Measurements from ENCODE around the gene CFAP61. TPM values are rescaled to one million over a fixed set of nuclear protein-coding genes. Genes with fewer than 3 reads are reported as not detected.
A peak's percentile ranks its signal among the peaks of the same experiment; 100 is the strongest.

Gene CFAP61
- total and polyA plus RNA-seq, 7 experiments from 2014 or later: not detected

GRCh38 chr20:20039752-20040387 is 12.5 kb upstream of the CFAP61 start:
- Histone ChIP-seq H3K27ac (ENCODE audit: low read depth, low read length) (no peak overlapping the region), H3K27me3 (ENCODE audit: control insufficient read depth in 2 of 2, insufficient read depth in 2 of 2, low read length in 2 of 2) (no peaks in the 10 kb centered on the region), H3K4me1 (ENCODE audit: control insufficient read depth in 2 of 2, insufficient read depth in 2 of 2, low read length in 2 of 2) (no peaks in the 10 kb centered on the region), H3K4me3 (ENCODE audit: low read length) (no peak overlapping the region), H3K9me3 (ENCODE audit: control insufficient read depth in 2 of 3, low read length in 3 of 3) (no peaks in the 10 kb centered on the region), H3K36me3 (ENCODE audit: control insufficient read depth in 2 of 3, insufficient read depth in 3 of 3, low read length in 3 of 3) (peaks cover 43 to 98% (median 55%) of the 10 kb centered on the region in 3 experiments)
- no peak overlapping the region for H3K4me3 Mint-ChIP-seq
- ATAC-seq (no peak), DNase-seq (no peak)
- POLR2A ChIA-PET: no interaction called here
- H3K4me1 Mint-ChIP-seq: peaks cover 0 to 16% (median 0%) of the 10 kb centered on the region in 7 donors
- H3K27me3 Mint-ChIP-seq: no peaks in the 10 kb centered on the region
- no peaks in the 10 kb centered on the region for H3K9me3 Mint-ChIP-seq
- H3K36me3 Mint-ChIP-seq: peaks cover 23 to 73% (median 34%) of the 10 kb centered on the region in 5 donors
- CTCF ChIA-PET: no interaction called here
- intact Hi-C loops (cut with micrococcal nuclease): no loop called here
- peak overlapping the region in 1 of 9 donors; percentile 5 for H3K27ac Mint-ChIP-seq

- no peaks in the 10 kb centered on the region for H3K27me3 ChIP-seq (ENCODE audit: control insufficient read depth in 2 of 2, insufficient read depth in 2 of 2, low read length in 2 of 2)
- peaks cover 16 to 42% (median 31%) of the 10 kb centered on the region in 7 donors for H3K4me1 Mint-ChIP-seq
- POLR2A ChIA-PET: interaction anchor here (0.7 to 2.5 kb wide), 6 partner anchors 8 to 1545 kb away, joined by 3 to 31 read pairs (median 5); partner anchors contain the start of genes NAA20 and SEC23B
- peak overlapping the region; percentile 93 for H3K27ac ChIP-seq (ENCODE audit: low read depth, low read length)
- H3K27ac Mint-ChIP-seq: peak overlapping the region; percentile 94 to 100 (median 98)
- H3K4me3 ChIP-seq (ENCODE audit: low read length): peak overlapping the region; percentile 99
- H3K36me3 Mint-ChIP-seq: peaks cover 15 to 30% (median 19%) of the 10 kb centered on the region in 5 donors
- intact Hi-C loops (cut with micrococcal nuclease): loop anchor here (1.0 to 5.0 kb wide), 12 partner anchors 29 to 1913 kb away; partner anchors contain the start of genes DZANK1 (in 2 of the 2), NAA20 (in 2 of the 2), POLR3F (in 2 of the 2) and RALGAPA2 (in 1 of the 2)
- DNase-seq (no peak), ATAC-seq (peak; percentile 14)
- H3K4me1 ChIP-seq (ENCODE audit: control insufficient read depth in 2 of 2, insufficient read depth in 2 of 2, low read length in 2 of 2): peaks cover 0 to 16% of the 10 kb centered on the region in 2 donors
- no peaks in the 10 kb centered on the region for H3K9me3 Mint-ChIP-seq
- CTCF ChIA-PET: interaction anchor here (3.2 kb wide), 1 partner anchor 35 kb away, joined by 29 read pairs; the partner anchor contains the start of gene NAA20
- H3K27me3 Mint-ChIP-seq: peaks cover 0 to 6% (median 0%) of the 10 kb centered on the region in 5 donors
- peaks cover 17 to 42% (median 24%) of the 10 kb centered on the region in 3 experiments for H3K36me3 ChIP-seq (ENCODE audit: control insufficient read depth in 2 of 3, insufficient read depth in 3 of 3, low read length in 3 of 3)
- peak overlapping the region; percentile 94 to 100 (median 99) for H3K4me3 Mint-ChIP-seq
- no peaks in the 10 kb centered on the region for H3K9me3 ChIP-seq (ENCODE audit: control insufficient read depth in 2 of 3, low read length in 3 of 3)
Measured at GRCh38 chr20:20051767-20052073, 612 bp upstream of the CFAP61 start.

GRCh38 chr20:20060234-20060998 is 8.1 kb downstream of the CFAP61 start:
- Mint-ChIP-seq H3K36me3 (no peaks in the 10 kb centered on the region), H3K9me3 (no peaks in the 10 kb centered on the region), H3K27ac (no peak overlapping the region), H3K27me3 (peaks cover 16 to 40% (median 24%) of the 10 kb centered on the region in 5 donors), H3K4me1 (no peaks in the 10 kb centered on the region), H3K4me3 (no peak overlapping the region)
- ATAC-seq (peak; percentile 26), DNase-seq (no peak)
- Histone ChIP-seq H3K27me3 (ENCODE audit: control insufficient read depth in 2 of 2, insufficient read depth in 2 of 2, low read length in 2 of 2) (no peaks in the 10 kb centered on the region), H3K27ac (ENCODE audit: low read depth, low read length) (no peak overlapping the region), H3K4me1 (ENCODE audit: control insufficient read depth in 2 of 2, insufficient read depth in 2 of 2, low read length in 2 of 2) (no peaks in the 10 kb centered on the region), H3K4me3 (ENCODE audit: low read length) (no peak overlapping the region), H3K36me3 (ENCODE audit: control insufficient read depth in 2 of 3, insufficient read depth in 3 of 3, low read length in 3 of 3) (no peaks in the 10 kb centered on the region), H3K9me3 (ENCODE audit: control insufficient read depth in 2 of 3, low read length in 3 of 3) (no peaks in the 10 kb centered on the region)
- POLR2A ChIA-PET: no interaction called here
- CTCF ChIA-PET: interaction anchor here (1.0 kb wide), 1 partner anchor 11 kb away, joined by 3 read pairs; no protein-coding TSS in a partner anchor
- intact Hi-C loops (cut with micrococcal nuclease): no loop called here

- CTCF ChIA-PET: no interaction called here
- no peak overlapping the region for H3K27ac ChIP-seq (ENCODE audit: low read depth, low read length)
- no peak overlapping the region for H3K27ac Mint-ChIP-seq
Measured at GRCh38 chr20:20063941-20064702, 11.8 kb downstream of the CFAP61 start.

GRCh38 chr20:20065361-20065760 is 13.0 kb downstream of the CFAP61 start:
- no peaks in the 10 kb centered on the region for H3K9me3 Mint-ChIP-seq
- Histone ChIP-seq H3K4me1 (ENCODE audit: control insufficient read depth in 2 of 2, insufficient read depth in 2 of 2, low read length in 2 of 2) (no peaks in the 10 kb centered on the region), H3K9me3 (ENCODE audit: control insufficient read depth in 2 of 3, low read length in 3 of 3) (no peaks in the 10 kb centered on the region), H3K27me3 (ENCODE audit: control insufficient read depth in 2 of 2, insufficient read depth in 2 of 2, low read length in 2 of 2) (no peaks in the 10 kb centered on the region), H3K27ac (ENCODE audit: low read depth, low read length) (no peak overlapping the region), H3K4me3 (ENCODE audit: low read length) (no peak overlapping the region), H3K36me3 (ENCODE audit: control insufficient read depth in 2 of 3, insufficient read depth in 3 of 3, low read length in 3 of 3) (no peaks in the 10 kb centered on the region)
- H3K27me3 Mint-ChIP-seq: peaks cover 10 to 34% (median 29%) of the 10 kb centered on the region in 5 donors
- H3K36me3 Mint-ChIP-seq: no peaks in the 10 kb centered on the region
- ChIA-PET CTCF (interaction anchor here (0.6 kb wide), 1 partner anchor 12 kb away, joined by 3 read pairs; no protein-coding TSS in a partner anchor), POLR2A (no interaction called here)
- ATAC-seq (no peak), DNase-seq (no peak)
- no peaks in the 10 kb centered on the region for H3K4me1 Mint-ChIP-seq
- H3K4me3 Mint-ChIP-seq: no peak overlapping the region
- intact Hi-C loops (cut with micrococcal nuclease): no loop called here
- H3K27ac Mint-ChIP-seq: no peak overlapping the region

More at GRCh38 chr20:20063941-20064702, 11.8 kb downstream of the CFAP61 start:
- Histone ChIP-seq H3K27me3 (ENCODE audit: control insufficient read depth in 2 of 2, insufficient read depth in 2 of 2, low read length in 2 of 2) (no peaks in the 10 kb centered on the region), H3K36me3 (ENCODE audit: control insufficient read depth in 2 of 3, insufficient read depth in 3 of 3, low read length in 3 of 3) (no peaks in the 10 kb centered on the region), H3K9me3 (ENCODE audit: control insufficient read depth in 2 of 3, low read length in 3 of 3) (no peaks in the 10 kb centered on the region), H3K4me1 (ENCODE audit: control insufficient read depth in 2 of 2, insufficient read depth in 2 of 2, low read length in 2 of 2) (no peaks in the 10 kb centered on the region), H3K4me3 (ENCODE audit: low read length) (no peak overlapping the region)
- Mint-ChIP-seq H3K9me3 (no peaks in the 10 kb centered on the region), H3K36me3 (no peaks in the 10 kb centered on the region), H3K4me3 (no peak overlapping the region), H3K27me3 (peaks cover 10 to 42% (median 29%) of the 10 kb centered on the region in 5 donors), H3K4me1 (no peaks in the 10 kb centered on the region)
- POLR2A ChIA-PET: interaction anchor here (0.6 kb wide), 1 partner anchor 10 kb away, joined by 3 read pairs; no protein-coding TSS in a partner anchor
- intact Hi-C loops (cut with micrococcal nuclease): no loop called here
- DNase-seq: no peak
- ATAC-seq: no peak

GRCh38 chr20:20070871-20071726 is 18.8 kb downstream of the CFAP61 start:
- intact Hi-C loops (cut with micrococcal nuclease): no loop called here
- no peak for DNase-seq
- CTCF ChIA-PET: interaction anchor here (0.9 kb wide), 1 partner anchor 10 kb away, joined by 3 read pairs; no protein-coding TSS in a partner anchor

More at GRCh38 chr20:20070871-20071726, 18.8 kb downstream of the CFAP61 start:
- POLR2A ChIA-PET: no interaction called here
- H3K27ac Mint-ChIP-seq: no peak overlapping the region
- ATAC-seq: no peak
- no peaks in the 10 kb centered on the region for H3K9me3 Mint-ChIP-seq
- Histone ChIP-seq H3K27me3 (ENCODE audit: control insufficient read depth in 2 of 2, insufficient read depth in 2 of 2, low read length in 2 of 2) (no peaks in the 10 kb centered on the region), H3K36me3 (ENCODE audit: control insufficient read depth in 2 of 3, insufficient read depth in 3 of 3, low read length in 3 of 3) (no peaks in the 10 kb centered on the region), H3K4me3 (ENCODE audit: low read length) (no peak overlapping the region), H3K9me3 (ENCODE audit: control insufficient read depth in 2 of 3, low read length in 3 of 3) (no peaks in the 10 kb centered on the region), H3K4me1 (ENCODE audit: control insufficient read depth in 2 of 2, insufficient read depth in 2 of 2, low read length in 2 of 2) (no peaks in the 10 kb centered on the region), H3K27ac (ENCODE audit: low read depth, low read length) (no peak overlapping the region)
- no peak overlapping the region for H3K4me3 Mint-ChIP-seq
- peaks cover 0 to 5% (median 4%) of the 10 kb centered on the region in 5 donors for H3K27me3 Mint-ChIP-seq
- no peaks in the 10 kb centered on the region for H3K4me1 Mint-ChIP-seq
- H3K36me3 Mint-ChIP-seq: no peaks in the 10 kb centered on the region

All from naive thymus-derived CD4-positive, alpha-beta T cell (primary cell).